Muscle of arm (tissue), 12 donors: ENCODE measurements around the gene EFNA5. TPM values are rescaled to one million over a fixed set of nuclear protein-coding genes. Genes with fewer than 3 reads are reported as not detected.

Source experiments
- DNase-seq: peaks from one replicate; pipeline ENCODE4 v3.0.0-alpha.2; 2013
- polyA plus RNA-seq, 12 donors: library from polyadenylated mRNA; unstranded; fragments of 120-200 nt; gene quantifications; one replicate each; pipeline ENCODE4 v1.2.1, GENCODE V29; 2013; ENCODE audit not compliant: insufficient read length in 12 of 12

Gene EFNA5
- polyA plus RNA-seq, 12 donors, result 3.5 to 34.8 (median 6.3) TPM; not detected in 1

- DNase-seq, result peak; percentile 15
Observed at GRCh38 chr5:107430071-107430625, 240.6 kb downstream of the EFNA5 start.

- no peak for DNase-seq
Observed at GRCh38 chr5:107428303-107428813, 242.4 kb downstream of the EFNA5 start.

- DNase-seq, result no peak
Observed at GRCh38 chr5:107426872-107427271, 243.9 kb downstream of the EFNA5 start.

- DNase-seq, result no peak
Observed at GRCh38 chr5:107426209-107426608, 244.5 kb downstream of the EFNA5 start.

- no peak for DNase-seq
Observed at GRCh38 chr5:107425541-107426031, 245.2 kb downstream of the EFNA5 start.

GRCh38 chr5:107424491-107424890 lies 246.2 kb downstream of the EFNA5 start:
- no peak for DNase-seq

GRCh38 chr5:107422494-107422893 lies 248.2 kb downstream of the EFNA5 start:
- DNase-seq, result no peak

GRCh38 chr5:107419498-107419897 lies 251.2 kb downstream of the EFNA5 start:
- DNase-seq, result no peak

- DNase-seq, result no peak
Observed at GRCh38 chr5:107418902-107419301, 251.8 kb downstream of the EFNA5 start.

GRCh38 chr5:107418071-107418470 lies 252.7 kb downstream of the EFNA5 start:
- no peak for DNase-seq

GRCh38 chr5:107415762-107416161 lies 255.0 kb downstream of the EFNA5 start:
- no peak for DNase-seq

GRCh38 chr5:107414802-107415201 lies 255.9 kb downstream of the EFNA5 start:
- no peak for DNase-seq

GRCh38 chr5:107413754-107414153 lies 257.0 kb downstream of the EFNA5 start:
- no peak for DNase-seq

GRCh38 chr5:107408564-107408963 lies 262.2 kb downstream of the EFNA5 start:
- DNase-seq, result no peak

GRCh38 chr5:107407713-107408298 lies 262.9 kb downstream of the EFNA5 start:
- DNase-seq, result no peak

GRCh38 chr5:107404595-107405374 lies 266.0 kb downstream of the EFNA5 start:
- no peak for DNase-seq

GRCh38 chr5:107403228-107403953 lies 267.3 kb downstream of the EFNA5 start:
- DNase-seq, result no peak

- DNase-seq, result peak; percentile 28
Observed at GRCh38 chr5:107402434-107403227, 268.1 kb downstream of the EFNA5 start.

- no peak for DNase-seq
Observed at GRCh38 chr5:107401470-107402122, 269.1 kb downstream of the EFNA5 start.

GRCh38 chr5:107400328-107400727 lies 270.4 kb downstream of the EFNA5 start:
- no peak for DNase-seq

GRCh38 chr5:107398703-107399102 lies 272.0 kb downstream of the EFNA5 start:
- no peak for DNase-seq
